Ishikawa (cell line): Measurements from ENCODE around the gene KIAA1217.

Experiments
- CEBPB ChIP-seq: IDR thresholded peaks from 2 replicates; pipeline ENCODE4 v1.6.1; 2012
- CREB1 ChIP-seq: IDR thresholded peaks from 2 replicates; pipeline ENCODE4 v1.6.1; 2012; ENCODE audit warnings: low read depth
- EGR1 ChIP-seq: IDR thresholded peaks from 2 replicates; pipeline ENCODE4 v1.6.1; 2012
- EP300 ChIP-seq: IDR thresholded peaks from 2 replicates; pipeline ENCODE4 v1.6.1; 2012; ENCODE audit warnings: borderline replicate concordance
- FOXM1 ChIP-seq: IDR thresholded peaks from 2 replicates; pipeline ENCODE4 v1.6.1; 2012; ENCODE audit warnings: low read depth, borderline replicate concordance
- NFIC ChIP-seq: IDR thresholded peaks from 2 replicates; pipeline ENCODE4 v1.6.1; 2012
- RAD21 ChIP-seq: IDR thresholded peaks from 2 replicates; pipeline ENCODE4 v1.6.1; 2012; ENCODE audit warnings: low read depth
- TAF1 ChIP-seq: IDR thresholded peaks from 2 replicates; pipeline ENCODE4 v1.6.1; 2012; ENCODE audit warnings: low read depth, mild to moderate bottlenecking
- TCF12 ChIP-seq: IDR thresholded peaks from 2 replicates; pipeline ENCODE4 v1.6.1; 2012; ENCODE audit warnings: low read depth
- YY1 ChIP-seq: IDR thresholded peaks from 2 replicates; pipeline ENCODE4 v1.6.1; 2012; ENCODE audit warnings: low read depth
- TF ChIP-seq, protein P1 (sequence below): IDR thresholded peaks from 2 replicates; pipeline ENCODE4 v1.6.1; 2012; ENCODE audit warnings: low read depth, mild to moderate bottlenecking
- TF ChIP-seq, protein P2 (sequence below): IDR thresholded peaks from 2 replicates; pipeline ENCODE4 v1.6.1; 2012

DNA sequence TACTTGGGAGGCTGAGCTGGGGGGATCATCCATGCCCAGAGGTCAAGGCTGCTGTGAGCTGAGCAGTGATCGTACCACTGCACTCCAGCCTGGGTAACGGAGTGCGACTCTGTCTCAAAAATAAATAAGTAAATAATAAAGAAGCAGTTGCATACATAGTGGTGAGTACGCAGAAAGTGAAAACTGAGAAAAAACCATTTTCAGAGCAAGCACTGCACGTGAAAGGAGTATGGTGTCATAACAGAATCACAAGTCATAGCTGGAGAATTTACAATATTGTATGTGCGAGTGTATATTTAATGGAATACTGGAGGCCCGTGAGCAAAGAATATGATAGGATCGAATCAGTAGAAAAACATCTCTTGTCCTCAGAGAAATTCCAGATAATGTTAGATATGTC lies 22.3 kb downstream of the KIAA1217 start:
- no peak for TF ChIP-seq EP300
- TF ChIP-seq FOXM1 = no peak
- TF ChIP-seq, protein P1, sequence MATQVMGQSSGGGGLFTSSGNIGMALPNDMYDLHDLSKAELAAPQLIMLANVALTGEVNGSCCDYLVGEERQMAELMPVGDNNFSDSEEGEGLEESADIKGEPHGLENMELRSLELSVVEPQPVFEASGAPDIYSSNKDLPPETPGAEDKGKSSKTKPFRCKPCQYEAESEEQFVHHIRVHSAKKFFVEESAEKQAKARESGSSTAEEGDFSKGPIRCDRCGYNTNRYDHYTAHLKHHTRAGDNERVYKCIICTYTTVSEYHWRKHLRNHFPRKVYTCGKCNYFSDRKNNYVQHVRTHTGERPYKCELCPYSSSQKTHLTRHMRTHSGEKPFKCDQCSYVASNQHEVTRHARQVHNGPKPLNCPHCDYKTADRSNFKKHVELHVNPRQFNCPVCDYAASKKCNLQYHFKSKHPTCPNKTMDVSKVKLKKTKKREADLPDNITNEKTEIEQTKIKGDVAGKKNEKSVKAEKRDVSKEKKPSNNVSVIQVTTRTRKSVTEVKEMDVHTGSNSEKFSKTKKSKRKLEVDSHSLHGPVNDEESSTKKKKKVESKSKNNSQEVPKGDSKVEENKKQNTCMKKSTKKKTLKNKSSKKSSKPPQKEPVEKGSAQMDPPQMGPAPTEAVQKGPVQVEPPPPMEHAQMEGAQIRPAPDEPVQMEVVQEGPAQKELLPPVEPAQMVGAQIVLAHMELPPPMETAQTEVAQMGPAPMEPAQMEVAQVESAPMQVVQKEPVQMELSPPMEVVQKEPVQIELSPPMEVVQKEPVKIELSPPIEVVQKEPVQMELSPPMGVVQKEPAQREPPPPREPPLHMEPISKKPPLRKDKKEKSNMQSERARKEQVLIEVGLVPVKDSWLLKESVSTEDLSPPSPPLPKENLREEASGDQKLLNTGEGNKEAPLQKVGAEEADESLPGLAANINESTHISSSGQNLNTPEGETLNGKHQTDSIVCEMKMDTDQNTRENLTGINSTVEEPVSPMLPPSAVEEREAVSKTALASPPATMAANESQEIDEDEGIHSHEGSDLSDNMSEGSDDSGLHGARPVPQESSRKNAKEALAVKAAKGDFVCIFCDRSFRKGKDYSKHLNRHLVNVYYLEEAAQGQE = no peak
- TF ChIP-seq, protein P2, sequence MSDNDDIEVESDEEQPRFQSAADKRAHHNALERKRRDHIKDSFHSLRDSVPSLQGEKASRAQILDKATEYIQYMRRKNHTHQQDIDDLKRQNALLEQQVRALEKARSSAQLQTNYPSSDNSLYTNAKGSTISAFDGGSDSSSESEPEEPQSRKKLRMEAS = no peak
- TF ChIP-seq CREB1 = no peak
- no peak for TF ChIP-seq NFIC
- no peak for TF ChIP-seq YY1
- TF ChIP-seq RAD21 = no peak
- TF ChIP-seq CEBPB = no peak
- no peak for TF ChIP-seq TAF1
- no peak for TF ChIP-seq EGR1
- TF ChIP-seq TCF12 = no peak
